Vagina (tissue), 2 donors: Measurements from ENCODE around the gene SMARCD1.

Experiments used
- CTCF ChIP-seq, 3 experiments: fragments of 450-650 bp in 2 of 3; fragments of 200-600 bp in 1 of 3; sonication (generic) in 1 of 3; IDR thresholded peaks; one replicate each; pipeline ENCODE4 v1.5.1; 2017 to 2019; ENCODE audit warnings: antibody characterized with exemption in 3 of 3, mild to moderate bottlenecking in 2 of 3, moderate library complexity in 2 of 3
- POLR2AphosphoS5 ChIP-seq, 2 donors: sonication (generic); formaldehyde crosslinking; IDR thresholded peaks; one replicate each; pipeline ENCODE4 v1.9.0; 2017; ENCODE audit warnings: antibody characterized with exemption in 2 of 2, mild to moderate bottlenecking in 2 of 2, low read depth in 1 of 2; ENCODE audit not compliant: insufficient read depth in 1 of 2

DNA sequence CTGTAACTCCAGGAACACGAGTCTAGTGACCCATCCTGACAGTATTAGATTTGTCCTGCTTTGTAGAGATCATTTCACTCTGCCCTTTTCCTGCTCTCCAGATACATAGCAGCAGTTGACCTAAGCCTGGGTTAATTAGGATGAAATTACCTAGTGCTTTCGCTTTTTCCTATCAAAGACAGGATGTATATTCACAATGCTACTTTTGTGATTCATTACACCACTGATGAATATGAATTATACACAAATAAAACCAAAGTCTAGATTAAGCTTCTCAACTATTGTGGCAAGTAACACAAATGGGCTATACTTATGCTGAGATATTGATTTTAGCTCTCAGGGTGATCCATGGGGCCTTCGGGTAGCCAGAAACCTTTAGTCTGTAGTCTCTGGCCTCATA lies 64.2 kb downstream of the SMARCD1 start:
- TF ChIP-seq CTCF (IDR thresholded peaks at IDR 0.05) (no peak), POLR2AphosphoS5 (IDR thresholded peaks at IDR 0.05; ENCODE audit: insufficient read depth in 1 of 2, low read depth in 1 of 2) (no peak)
